Epithelial cell of esophagus (primary cell): ENCODE data around the gene SHISA6.

ENCODE experiments used
- DNase-seq: peaks from one replicate; pipeline ENCODE4 v3.0.0; 2010; ENCODE audit warnings: low read depth
- H3K4me3 ChIP-seq: 2 replicates; pipeline ENCODE4 v1.5.1; 2011; ENCODE audit warnings: mild to moderate bottlenecking, low read length, control low read depth
- TF ChIP-seq, protein P1 (sequence below): IDR thresholded peaks from 2 replicates; pipeline ENCODE4 v1.5.1; 2011; ENCODE audit warnings: low read depth, mild to moderate bottlenecking, low read length, control low read depth, inconsistent platforms; ENCODE audit not compliant: insufficient read depth; ENCODE audit errors: missing control alignments

Gene SHISA6

DNA sequence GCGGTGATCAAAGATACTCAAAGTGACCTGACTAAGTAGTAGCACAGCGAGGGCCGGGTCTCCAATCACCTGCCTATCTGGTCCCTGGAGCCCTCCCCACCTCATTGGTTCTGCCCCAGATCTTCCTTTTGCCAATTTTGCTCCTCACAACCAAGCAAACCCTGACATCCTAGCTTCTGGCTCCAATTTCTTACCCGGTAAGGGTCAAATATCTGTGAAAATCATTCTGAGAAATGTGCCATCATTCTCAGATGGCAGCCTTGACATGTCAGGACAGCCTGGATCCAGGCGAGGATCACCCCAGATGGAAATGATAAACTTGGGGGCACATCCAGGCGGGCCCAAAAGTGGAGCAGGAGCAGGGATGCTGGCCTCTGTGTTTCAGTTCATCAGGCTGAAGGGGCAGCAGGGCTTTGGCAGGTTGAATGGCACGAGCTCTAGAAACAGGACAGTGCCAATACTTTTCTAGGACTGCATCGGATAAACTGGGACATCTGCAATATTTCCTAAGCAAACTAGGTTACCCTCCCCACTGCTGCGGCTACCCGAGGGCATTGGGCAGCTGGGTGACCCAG lies 83.9 kb downstream of the SHISA6 start:
- DNase-seq, result no peak
- TF ChIP-seq, protein P1, sequence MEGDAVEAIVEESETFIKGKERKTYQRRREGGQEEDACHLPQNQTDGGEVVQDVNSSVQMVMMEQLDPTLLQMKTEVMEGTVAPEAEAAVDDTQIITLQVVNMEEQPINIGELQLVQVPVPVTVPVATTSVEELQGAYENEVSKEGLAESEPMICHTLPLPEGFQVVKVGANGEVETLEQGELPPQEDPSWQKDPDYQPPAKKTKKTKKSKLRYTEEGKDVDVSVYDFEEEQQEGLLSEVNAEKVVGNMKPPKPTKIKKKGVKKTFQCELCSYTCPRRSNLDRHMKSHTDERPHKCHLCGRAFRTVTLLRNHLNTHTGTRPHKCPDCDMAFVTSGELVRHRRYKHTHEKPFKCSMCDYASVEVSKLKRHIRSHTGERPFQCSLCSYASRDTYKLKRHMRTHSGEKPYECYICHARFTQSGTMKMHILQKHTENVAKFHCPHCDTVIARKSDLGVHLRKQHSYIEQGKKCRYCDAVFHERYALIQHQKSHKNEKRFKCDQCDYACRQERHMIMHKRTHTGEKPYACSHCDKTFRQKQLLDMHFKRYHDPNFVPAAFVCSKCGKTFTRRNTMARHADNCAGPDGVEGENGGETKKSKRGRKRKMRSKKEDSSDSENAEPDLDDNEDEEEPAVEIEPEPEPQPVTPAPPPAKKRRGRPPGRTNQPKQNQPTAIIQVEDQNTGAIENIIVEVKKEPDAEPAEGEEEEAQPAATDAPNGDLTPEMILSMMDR, result no peak
- H3K4me3 ChIP-seq, result no peak overlapping the region

DNA sequence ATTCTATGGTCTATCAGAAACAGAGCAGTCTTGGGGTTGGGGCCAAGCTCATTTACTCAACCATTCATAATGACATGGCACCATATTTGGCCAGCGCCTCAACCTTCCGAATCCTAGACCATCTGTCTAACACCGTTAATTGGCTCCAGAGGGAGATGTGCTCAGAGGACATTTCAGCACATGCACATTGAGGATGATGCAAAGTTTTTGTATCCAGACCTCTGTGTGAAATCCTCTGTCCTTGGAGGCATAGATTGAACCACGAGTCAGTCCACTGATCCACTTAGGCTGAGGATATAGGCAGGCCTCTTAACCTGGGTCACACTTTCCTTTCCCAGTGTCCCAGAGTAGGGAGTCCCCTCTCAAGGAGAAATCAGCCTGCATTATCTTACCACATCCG lies 85.5 kb downstream of the SHISA6 start:
- H3K4me3 ChIP-seq, result no peak overlapping the region
- no peak for DNase-seq
- TF ChIP-seq, protein P1, result no peak

- TF ChIP-seq, protein P1, result no peak
- no peak for DNase-seq
- no peak overlapping the region for H3K4me3 ChIP-seq
These were observed 87.8 kb downstream of the SHISA6 start for GRCh38 chr17:11328770-11329169.

GRCh38 chr17:11330006-11330405 lies 89.0 kb downstream of the SHISA6 start:
- no peak for DNase-seq
- TF ChIP-seq, protein P1, result no peak
- H3K4me3 ChIP-seq, result no peak overlapping the region

DNA sequence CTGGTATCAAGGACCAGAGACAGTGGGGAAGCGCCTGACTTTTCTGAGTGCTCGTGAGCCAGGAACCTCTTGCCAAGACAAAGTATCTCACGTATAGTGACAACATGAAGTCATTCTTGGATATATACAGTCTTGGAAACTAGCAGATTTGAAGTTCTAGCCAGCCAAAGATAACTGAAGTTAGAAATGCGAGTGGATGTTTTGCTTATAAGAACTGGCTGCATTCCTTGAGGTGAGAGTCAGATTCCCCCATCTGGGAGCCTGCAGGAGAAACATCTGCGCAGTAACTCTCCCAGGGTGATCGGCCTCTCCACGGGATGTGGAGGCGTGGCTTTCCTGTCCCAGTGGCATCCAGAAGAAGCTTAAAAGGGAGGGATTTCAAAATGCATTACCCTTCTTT lies 89.8 kb downstream of the SHISA6 start:
- no peak overlapping the region for H3K4me3 ChIP-seq
- no peak for DNase-seq
- TF ChIP-seq, protein P1, result no peak

DNA sequence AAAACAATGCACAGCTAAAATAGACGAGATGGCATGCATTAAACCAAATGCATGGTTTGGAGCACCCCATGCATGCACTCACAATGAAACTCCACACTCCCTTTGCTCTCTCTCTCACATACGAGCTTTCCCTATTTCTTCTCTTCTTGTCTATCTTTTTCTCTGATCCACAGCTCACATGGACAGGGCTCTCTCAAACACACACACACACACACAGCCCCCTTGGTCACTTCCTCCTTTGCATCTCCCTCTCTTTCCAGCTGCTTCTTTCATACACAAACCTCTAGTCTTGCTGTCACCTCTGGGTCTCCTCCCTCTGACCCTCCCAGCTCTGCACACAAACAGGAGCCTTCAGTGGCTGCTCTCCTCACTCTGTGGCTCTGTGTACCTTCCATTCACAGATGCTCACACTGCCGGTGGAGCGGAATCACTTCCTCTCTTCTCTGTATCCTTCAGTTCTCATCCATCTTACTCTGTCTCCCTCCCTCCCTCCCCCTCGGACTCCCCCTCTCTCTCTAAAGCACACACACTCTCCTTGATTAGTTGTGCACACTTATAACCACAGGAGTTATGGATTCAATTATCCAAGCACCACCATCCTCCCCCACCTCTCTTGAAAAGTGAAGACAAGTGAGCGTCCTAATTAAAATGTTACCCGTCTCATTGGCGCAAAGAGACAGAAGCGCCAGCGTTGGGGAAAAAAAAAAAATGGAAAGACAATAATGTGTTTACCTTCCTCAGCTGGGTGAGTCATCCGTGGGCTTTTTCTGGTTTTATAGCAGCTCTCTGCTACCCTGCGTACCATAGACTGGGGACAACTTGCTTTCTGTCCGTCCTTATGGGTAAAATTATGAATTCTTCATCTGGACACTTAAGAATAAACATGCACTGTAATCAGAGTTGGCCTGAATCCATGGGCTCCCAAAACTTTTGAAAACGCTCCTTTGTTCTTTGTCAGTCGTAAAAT lies 90.8 kb downstream of the SHISA6 start:
- DNase-seq, result no peak
- TF ChIP-seq, protein P1, result no peak
- no peak overlapping the region for H3K4me3 ChIP-seq
